Measurements from ENCODE around the gene IL6. TPM values are rescaled to one million over a fixed set of nuclear protein-coding genes. Genes with fewer than 3 reads are reported as not detected.

The IL6 gene
- total RNA-seq, 6 experiments from 2014 or later: 0.80 to 1.9 TPM; not detected in 4

GRCh38 chr7:22751341-22751740 lies 24.3 kb downstream of the IL6 start:
- TF ChIP-seq CTCF (IDR thresholded peaks at IDR 0.05): no peak
- TF ChIP-seq POLR2A (IDR thresholded peaks at IDR 0.05): no peak
- Histone ChIP-seq H3K36me3 (no peaks in the 10 kb centered on the region), H3K27me3 (no peaks in the 10 kb centered on the region), H3K9me3 (no peaks in the 10 kb centered on the region), H3K4me3 (no peak overlapping the region), H3K27ac (no peak overlapping the region), H3K4me1 (no peaks in the 10 kb centered on the region)
- ATAC-seq (no peak), DNase-seq (no peak)
- intact Hi-C loops (cut with DNase I): no loop called here
- 7% methylated on average over 1 of the region's 1 CpG for WGBS (ENCODE audit: insufficient coverage, low coverage, low lambda C conversion rate, missing lambda C conversion rate)

GRCh38 chr7:22757338-22757994 lies 30.5 kb downstream of the IL6 start:
- Histone ChIP-seq H3K4me3 (no peak overlapping the region), H3K27ac (no peak overlapping the region), H3K4me1 (no peaks in the 10 kb centered on the region), H3K27me3 (no peaks in the 10 kb centered on the region), H3K36me3 (no peaks in the 10 kb centered on the region), H3K9me3 (no peaks in the 10 kb centered on the region)
- no peak for TF ChIP-seq CTCF (IDR thresholded peaks at IDR 0.05)
- TF ChIP-seq POLR2A (IDR thresholded peaks at IDR 0.05): no peak
- no peak for DNase-seq
- WGBS (ENCODE audit: insufficient coverage, low coverage, low lambda C conversion rate, missing lambda C conversion rate): 14% methylated on average over 1 of the region's 1 CpG
- intact Hi-C loops (cut with DNase I): no loop called here
- no peak for ATAC-seq

GRCh38 chr7:22758576-22758975 lies 31.6 kb downstream of the IL6 start:
- no peak overlapping the region for H3K4me3 ChIP-seq
- no peak for DNase-seq
- no peaks in the 10 kb centered on the region for H3K36me3 ChIP-seq
- no peaks in the 10 kb centered on the region for H3K9me3 ChIP-seq
- H3K4me1 ChIP-seq: no peaks in the 10 kb centered on the region
- no peaks in the 10 kb centered on the region for H3K27me3 ChIP-seq
- 82% methylated on average over 2 of the region's 2 CpGs for WGBS (ENCODE audit: insufficient coverage, low coverage, low lambda C conversion rate, missing lambda C conversion rate)
- H3K27ac ChIP-seq: no peak overlapping the region
- no peak for ATAC-seq
- intact Hi-C loops (cut with DNase I): no loop called here
- no peak for TF ChIP-seq POLR2A (IDR thresholded peaks at IDR 0.05)
- no peak for TF ChIP-seq CTCF (IDR thresholded peaks at IDR 0.05)

GRCh38 chr7:22759721-22760120 lies 32.7 kb downstream of the IL6 start:
- TF ChIP-seq CTCF (IDR thresholded peaks at IDR 0.05): no peak
- no peak for TF ChIP-seq POLR2A (IDR thresholded peaks at IDR 0.05)
- Histone ChIP-seq H3K4me3 (no peak overlapping the region), H3K27ac (no peak overlapping the region), H3K9me3 (no peaks in the 10 kb centered on the region), H3K27me3 (no peaks in the 10 kb centered on the region), H3K36me3 (no peaks in the 10 kb centered on the region), H3K4me1 (no peaks in the 10 kb centered on the region)
- ATAC-seq (no peak), DNase-seq (no peak)
- intact Hi-C loops (cut with DNase I): no loop called here

- DNase-seq (no peak), ATAC-seq (no peak)
- TF ChIP-seq CTCF (IDR thresholded peaks at IDR 0.05): no peak
- no peak for TF ChIP-seq POLR2A (IDR thresholded peaks at IDR 0.05)
- Histone ChIP-seq H3K27ac (no peak overlapping the region), H3K4me1 (no peaks in the 10 kb centered on the region), H3K4me3 (no peak overlapping the region), H3K36me3 (no peaks in the 10 kb centered on the region), H3K27me3 (no peaks in the 10 kb centered on the region), H3K9me3 (no peaks in the 10 kb centered on the region)
- WGBS (ENCODE audit: insufficient coverage, low coverage, low lambda C conversion rate, missing lambda C conversion rate): 36% methylated on average over 3 of the region's 3 CpGs
- intact Hi-C loops (cut with DNase I): no loop called here
Observed at GRCh38 chr7:22762866-22763265, 35.9 kb downstream of the IL6 start.

Data from right lobe of liver (tissue), 6 donors.